Cardiac muscle cell (in vitro differentiated cells and primary cell): ENCODE results near the gene RNF182. TPM values are rescaled to one million over a fixed set of nuclear protein-coding genes. Genes with fewer than 3 reads are reported as not detected.
"Not testable (repeated sequence)": the region's sequence is repeated elsewhere in the genome, so short reads cannot be mapped to it uniquely, and the experiment has no call there.

Source experiments
- DNase-seq, 2 donors: peaks; one replicate each; pipeline versions ENCODE4 v3.0.0 to v3.0.0-alpha.2; 2010 to 2017; ENCODE audit warnings: low read depth in 1 of 2, low spot score in 1 of 2
- H3K27ac ChIP-seq: fragments of 200-600 bp; sonication (generic); 2 replicates; pipeline ENCODE4 v1.5.1; 2016
- H3K27me3 ChIP-seq: fragments of 200-600 bp; sonication (generic); 2 replicates; pipeline ENCODE4 v1.6.0; 2016; ENCODE audit warnings: control low read depth
- H3K36me3 ChIP-seq: fragments of 200-600 bp; sonication (generic); 2 replicates; pipeline ENCODE4 v1.5.1; 2016; ENCODE audit warnings: control low read depth
- H3K4me1 ChIP-seq: fragments of 200-600 bp; sonication (generic); 2 replicates; pipeline ENCODE4 v1.8.1; 2017; ENCODE audit warnings: low read depth, mild to moderate bottlenecking, mixed run types
- H3K4me3 ChIP-seq: fragments of 200-600 bp; sonication (generic); 2 replicates; pipeline ENCODE4 v1.5.1; 2016; ENCODE audit warnings: mild to moderate bottlenecking
- H3K9me3 ChIP-seq: fragments of 200-600 bp; sonication (generic); 2 replicates; pipeline ENCODE4 v1.5.1; 2017; ENCODE audit warnings: low read depth, mild to moderate bottlenecking, control low read depth
- polyA plus RNA-seq: library from polyadenylated mRNA; unstranded; fragments of >200 nt; fragmentation: Nextera tagmentation; extraction: Ambion mirVana; gene quantifications from 2 replicates; pipeline ENCODE4 v1.2.1, GENCODE V29; 2016
- total RNA-seq: library from RNA; depleted of rRNA; stranded (reverse); fragments of >200 nt; gene quantifications from 2 replicates; pipeline ENCODE4 v1.2.3, GENCODE V29; 2016
- TF ChIP-seq, protein P1 (sequence below): IDR thresholded peaks from 2 replicates; pipeline ENCODE4 v1.5.1; 2012; ENCODE audit warnings: low read depth, mild to moderate bottlenecking, low read length

RNF182 gene
- total and polyA plus RNA-seq, 2 experiments from 2014 or later: 1.1 to 1.3 TPM

DNA sequence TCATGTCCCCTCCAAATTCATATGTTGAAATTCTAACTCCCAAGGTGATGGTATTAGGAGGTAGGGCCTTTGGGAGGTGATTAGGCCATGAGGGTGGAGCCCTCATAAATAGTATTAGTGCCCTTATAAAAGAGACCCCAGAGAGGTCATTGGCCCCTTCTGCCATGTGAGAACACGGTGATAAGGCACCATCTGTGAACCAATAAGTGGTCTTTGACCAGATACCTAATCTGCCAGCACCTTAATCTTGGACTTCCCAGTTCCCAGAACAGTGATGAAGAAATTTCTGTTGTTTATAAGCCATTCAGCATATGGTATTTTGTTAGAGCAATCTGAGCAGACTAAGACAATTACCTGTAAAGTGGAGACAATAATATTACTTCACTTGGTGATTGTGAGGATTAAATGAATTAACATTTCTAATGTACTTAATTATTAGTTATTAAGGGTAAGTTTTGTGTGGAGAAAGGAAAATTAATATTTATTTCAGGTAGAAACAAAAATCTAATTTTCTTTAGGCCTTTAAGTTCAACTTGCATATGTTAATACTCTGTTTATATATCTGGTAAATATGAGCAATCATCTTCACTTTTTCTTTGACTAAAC is 7.1 kb downstream of the RNF182 start:
- Histone ChIP-seq H3K27ac (no peak overlapping the region), H3K36me3 (no peaks in the 10 kb centered on the region), H3K9me3 (no peaks in the 10 kb centered on the region), H3K4me1 (no peaks in the 10 kb centered on the region), H3K4me3 (no peak overlapping the region), H3K27me3 (peaks cover 13% of the 10 kb centered on the region)
- no peak for DNase-seq
- TF ChIP-seq, protein P1, sequence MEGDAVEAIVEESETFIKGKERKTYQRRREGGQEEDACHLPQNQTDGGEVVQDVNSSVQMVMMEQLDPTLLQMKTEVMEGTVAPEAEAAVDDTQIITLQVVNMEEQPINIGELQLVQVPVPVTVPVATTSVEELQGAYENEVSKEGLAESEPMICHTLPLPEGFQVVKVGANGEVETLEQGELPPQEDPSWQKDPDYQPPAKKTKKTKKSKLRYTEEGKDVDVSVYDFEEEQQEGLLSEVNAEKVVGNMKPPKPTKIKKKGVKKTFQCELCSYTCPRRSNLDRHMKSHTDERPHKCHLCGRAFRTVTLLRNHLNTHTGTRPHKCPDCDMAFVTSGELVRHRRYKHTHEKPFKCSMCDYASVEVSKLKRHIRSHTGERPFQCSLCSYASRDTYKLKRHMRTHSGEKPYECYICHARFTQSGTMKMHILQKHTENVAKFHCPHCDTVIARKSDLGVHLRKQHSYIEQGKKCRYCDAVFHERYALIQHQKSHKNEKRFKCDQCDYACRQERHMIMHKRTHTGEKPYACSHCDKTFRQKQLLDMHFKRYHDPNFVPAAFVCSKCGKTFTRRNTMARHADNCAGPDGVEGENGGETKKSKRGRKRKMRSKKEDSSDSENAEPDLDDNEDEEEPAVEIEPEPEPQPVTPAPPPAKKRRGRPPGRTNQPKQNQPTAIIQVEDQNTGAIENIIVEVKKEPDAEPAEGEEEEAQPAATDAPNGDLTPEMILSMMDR: no peak

DNA sequence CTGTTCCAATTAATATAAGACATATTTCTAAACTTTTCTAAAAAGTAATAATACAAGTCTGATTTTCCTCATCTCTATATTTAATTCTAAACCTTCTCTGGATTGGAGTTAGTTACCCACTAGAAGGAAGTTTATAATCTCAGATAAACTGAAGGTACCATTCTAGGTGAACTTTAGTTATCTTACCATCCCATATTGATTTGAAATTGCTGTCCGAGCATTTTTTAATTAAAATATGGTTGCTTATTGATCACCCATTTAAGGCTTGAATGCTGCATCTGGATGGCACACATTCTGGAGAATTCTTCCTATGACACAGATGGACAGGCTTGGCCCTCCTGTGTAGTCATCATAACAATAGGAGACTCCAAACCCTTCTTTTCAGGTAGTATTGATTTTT is 8.0 kb downstream of the RNF182 start:
- Histone ChIP-seq H3K27ac (no peak overlapping the region), H3K4me1 (no peaks in the 10 kb centered on the region), H3K27me3 (peaks cover 4% of the 10 kb centered on the region), H3K36me3 (no peaks in the 10 kb centered on the region), H3K4me3 (no peak overlapping the region), H3K9me3 (no peaks in the 10 kb centered on the region)
- TF ChIP-seq, protein P1: no peak
- DNase-seq: no peak

DNA sequence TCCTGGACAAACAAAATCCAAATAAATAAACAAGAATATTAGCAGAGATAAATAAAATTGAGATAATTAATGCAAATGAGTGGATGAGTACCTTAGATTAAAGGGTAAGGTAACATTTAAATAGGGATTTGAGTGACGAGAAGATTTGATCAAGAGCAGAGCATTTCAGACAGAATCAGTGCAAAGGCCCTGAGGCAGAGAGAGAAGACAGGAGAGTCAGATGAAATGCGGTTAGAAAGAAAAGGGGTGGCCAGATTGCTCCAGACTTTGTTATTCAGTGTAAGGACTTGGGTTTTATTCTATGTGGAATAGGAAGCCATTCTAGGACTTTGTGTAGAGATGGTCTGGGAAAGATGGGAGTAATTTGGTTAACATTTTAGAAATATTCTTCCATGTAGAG is 10.0 kb downstream of the RNF182 start:
- Histone ChIP-seq H3K36me3 (no peaks in the 10 kb centered on the region), H3K4me1 (no peaks in the 10 kb centered on the region), H3K4me3 (no peak overlapping the region), H3K27me3 (no peaks in the 10 kb centered on the region), H3K27ac (no peak overlapping the region), H3K9me3 (no peaks in the 10 kb centered on the region)
- no peak for DNase-seq
- TF ChIP-seq, protein P1: no peak

DNA sequence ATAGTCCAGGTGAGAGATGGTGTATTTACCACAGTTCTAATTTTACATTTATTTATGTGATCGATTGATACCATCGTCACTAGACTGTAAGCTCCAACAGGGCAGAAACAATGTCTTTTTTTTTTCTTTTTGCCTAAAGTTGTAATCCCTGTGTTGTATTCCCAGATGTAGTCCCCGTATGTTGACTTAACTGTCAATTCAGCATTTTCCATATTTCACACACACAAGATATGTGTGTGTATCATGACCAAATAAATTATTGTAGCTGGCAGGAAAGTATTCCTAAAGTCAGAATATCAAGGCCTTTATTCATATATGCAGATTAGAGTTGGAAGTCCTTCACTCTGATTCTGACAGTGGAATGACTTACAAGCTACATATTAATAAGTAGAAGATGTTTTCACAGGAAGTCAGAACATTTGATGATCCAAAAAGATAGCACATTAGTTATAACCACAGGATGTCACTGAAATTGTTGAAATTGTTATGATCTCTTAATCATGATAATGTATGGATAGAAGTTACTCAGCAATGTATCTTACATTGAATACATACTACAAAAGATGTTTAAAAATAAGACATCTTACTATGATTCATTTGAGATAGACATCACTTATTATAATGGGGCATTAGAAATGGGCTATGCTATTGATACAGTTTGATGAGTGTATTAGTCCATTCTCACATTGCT is 10.6 kb downstream of the RNF182 start:
- H3K9me3 ChIP-seq: no peaks in the 10 kb centered on the region
- no peak overlapping the region for H3K4me3 ChIP-seq
- H3K36me3 ChIP-seq: no peaks in the 10 kb centered on the region
- DNase-seq: no peak
- no peaks in the 10 kb centered on the region for H3K4me1 ChIP-seq
- TF ChIP-seq, protein P1: no peak
- no peaks in the 10 kb centered on the region for H3K27me3 ChIP-seq
- no peak overlapping the region for H3K27ac ChIP-seq

DNA sequence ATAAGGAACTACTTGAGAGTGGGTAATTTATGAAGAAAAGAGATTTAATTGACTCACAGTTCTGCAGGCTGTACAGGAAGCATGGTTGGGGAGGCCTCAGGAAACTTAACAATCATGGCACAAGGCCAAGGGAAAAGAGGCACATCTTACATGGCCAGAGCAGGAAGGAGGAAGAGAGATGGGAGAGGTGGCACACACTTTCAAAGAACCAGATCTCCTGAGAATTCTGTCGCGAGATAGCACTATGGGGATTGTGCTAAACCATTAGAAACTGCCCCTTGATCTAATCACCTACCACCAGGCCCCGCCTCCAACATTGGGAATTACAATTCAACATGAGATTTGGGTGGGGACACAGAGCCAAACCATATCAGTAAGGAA is 11.1 kb downstream of the RNF182 start:
- not testable (repeated sequence) for H3K4me3 ChIP-seq, H3K36me3 ChIP-seq, H3K27me3 ChIP-seq, H3K27ac ChIP-seq, H3K4me1 ChIP-seq, H3K9me3 ChIP-seq
- peak in 1 of 2 donors; percentile 6 for DNase-seq

DNA sequence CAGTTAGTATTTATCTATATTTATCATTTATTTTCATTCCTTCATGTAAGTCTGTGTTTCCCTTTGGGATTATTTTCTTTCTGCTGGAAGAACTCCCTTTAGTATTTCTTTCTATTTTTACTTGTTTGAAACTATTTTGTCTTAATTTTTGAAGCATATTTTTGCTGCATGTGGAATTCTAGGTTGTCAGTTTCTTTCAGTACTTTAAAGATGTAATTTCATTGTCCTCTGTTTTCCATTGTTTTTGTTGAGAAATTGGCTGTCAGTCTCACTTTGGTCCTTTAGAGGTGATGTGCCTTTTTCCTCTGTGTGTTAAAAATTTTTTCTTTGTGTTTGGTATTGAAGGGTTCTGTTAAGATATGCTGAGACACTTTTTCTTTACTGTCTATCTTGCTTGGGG is 17.1 kb downstream of the RNF182 start:
- H3K27ac ChIP-seq: no peak overlapping the region

More for the DNA sequence above, 17.1 kb downstream of the RNF182 start:
- H3K4me3 ChIP-seq: no peak overlapping the region
- H3K9me3 ChIP-seq: no peaks in the 10 kb centered on the region
- H3K27me3 ChIP-seq: no peaks in the 10 kb centered on the region
- H3K36me3 ChIP-seq: no peaks in the 10 kb centered on the region
- no peak for DNase-seq
- TF ChIP-seq, protein P1: no peak
- no peaks in the 10 kb centered on the region for H3K4me1 ChIP-seq
